Tibial nerve (tissue), 4 donors: ENCODE results near the gene FBN2. TPM values are rescaled to one million over a fixed set of nuclear protein-coding genes. Genes with fewer than 3 reads are reported as not detected.
"Not testable (repeated sequence)": the region's sequence is repeated elsewhere in the genome, so short reads cannot be mapped to it uniquely, and the experiment has no call there.

Source experiments
- DNase-seq, 2 donors: peaks; one replicate each; pipeline ENCODE4 v3.0.0-alpha.2; 2019; ENCODE audit warnings: low spot score in 2 of 2
- H3K27ac ChIP-seq, 4 donors: fragments of 200-600 bp; sonication (generic) in 3 of 4; one replicate each; pipeline ENCODE4 v1.5.1; 2017 to 2019; ENCODE audit warnings: mild to moderate bottlenecking in 1 of 4
- H3K27me3 ChIP-seq, 2 donors: fragments of 200-600 bp; sonication (generic) in 1 of 2; one replicate each; pipeline versions ENCODE4 v1.5.1 to v1.6.0; 2017 to 2019
- H3K36me3 ChIP-seq, 3 donors: fragments of 200-600 bp; sonication (generic); one replicate each; pipeline ENCODE4 v1.5.1; 2018 to 2019
- H3K4me1 ChIP-seq, 4 donors: fragments of 200-600 bp; sonication (generic) in 3 of 4; one replicate each; pipeline ENCODE4 v1.5.1; 2017 to 2019
- H3K4me3 ChIP-seq, 4 donors: fragments of 200-600 bp; sonication (generic) in 3 of 4; one replicate each; pipeline ENCODE4 v1.5.1; 2017 to 2019; ENCODE audit warnings: mild to moderate bottlenecking in 1 of 4, moderate library complexity in 1 of 4
- H3K9me3 ChIP-seq, 4 donors: fragments of 200-600 bp; sonication (generic) in 3 of 4; one replicate each; pipeline ENCODE4 v1.5.1; 2017 to 2019
- CTCF ChIP-seq, 5 experiments: fragments of 200-600 bp in 3 of 5; fragments of 450-650 bp in 2 of 5; sonication (generic) in 3 of 5; IDR thresholded peaks; one replicate each; pipeline ENCODE4 v1.5.1; 2016 to 2019; ENCODE audit warnings: antibody characterized with exemption in 5 of 5, mild to moderate bottlenecking in 3 of 5, moderate library complexity in 2 of 5
- EP300 ChIP-seq, 2 donors: sonication (generic); formaldehyde crosslinking; IDR thresholded peaks; one replicate each; pipeline ENCODE4 v1.6.1; 2017; ENCODE audit warnings: antibody characterized with exemption in 2 of 2, mild to moderate bottlenecking in 1 of 2
- POLR2A ChIP-seq, 2 donors: fragments of 450-650 bp; IDR thresholded peaks; one replicate each; pipeline ENCODE4 v1.6.1; 2017; ENCODE audit warnings: antibody characterized with exemption in 2 of 2, mild to moderate bottlenecking in 2 of 2, moderate library complexity in 2 of 2
- WGBS, 2 donors: methylation state at CpG; one replicate each; pipeline ENCODE4 v1.1.5; 2018; 5-methylcytosine and 5-hydroxymethylcytosine counted together
- total RNA-seq, 4 donors: library from RNA; depleted of rRNA; stranded (reverse); fragments of >200 nt; gene quantifications; one replicate each; pipeline ENCODE4 v1.1.0, GENCODE V29; 2016

The FBN2 gene
- total RNA-seq, 4 donors from 2014 or later, result 1.2 to 6.3 (median 3.6) TPM

GRCh38 chr5:128512894-128513293 lies 25.2 kb downstream of the FBN2 start:
- Histone ChIP-seq H3K4me1 (no peaks in the 10 kb centered on the region), H3K27me3 (no peaks in the 10 kb centered on the region), H3K4me3 (no peak overlapping the region), H3K9me3 (no peaks in the 10 kb centered on the region), H3K27ac (no peak overlapping the region), H3K36me3 (no peaks in the 10 kb centered on the region)
- TF ChIP-seq POLR2A (IDR thresholded peaks at IDR 0.05) (no peak), CTCF (IDR thresholded peaks at IDR 0.05) (no peak), EP300 (IDR thresholded peaks at IDR 0.05) (no peak)
- DNase-seq, result no peak
- WGBS, 2 donors, result 60 to 76% methylated on average over 2 of the region's 2 CpGs

- no peak for DNase-seq
- Histone ChIP-seq H3K9me3 (peaks cover 0 to 14% (median 0%) of the 10 kb centered on the region in 4 donors), H3K36me3 (no peaks in the 10 kb centered on the region), H3K27me3 (no peaks in the 10 kb centered on the region), H3K4me3 (no peak overlapping the region), H3K27ac (no peak overlapping the region), H3K4me1 (no peaks in the 10 kb centered on the region)
- no peak for TF ChIP-seq POLR2A (IDR thresholded peaks at IDR 0.05)
- no peak for TF ChIP-seq CTCF (IDR thresholded peaks at IDR 0.05)
- no peak for TF ChIP-seq EP300 (IDR thresholded peaks at IDR 0.05)
- 96% methylated on average over 2 of the region's 2 CpGs for WGBS, 2 donors
Measured at GRCh38 chr5:128506643-128507042, 31.4 kb downstream of the FBN2 start.

- 100% methylated on average over 1 of the region's 1 CpG for WGBS, 2 donors
- H3K36me3 ChIP-seq, H3K4me3 ChIP-seq: not testable (repeated sequence)
Measured at GRCh38 chr5:128503727-128504126, 34.3 kb downstream of the FBN2 start.

GRCh38 chr5:128498844-128499455 lies 39.1 kb downstream of the FBN2 start:
- H3K4me1 ChIP-seq, result no peaks in the 10 kb centered on the region
- DNase-seq, result no peak
- TF ChIP-seq EP300 (IDR thresholded peaks at IDR 0.05) (no peak), CTCF (IDR thresholded peaks at IDR 0.05) (peak; percentile 18 to 49 (median 25))

More at GRCh38 chr5:128503727-128504126, 34.3 kb downstream of the FBN2 start:
- H3K9me3 ChIP-seq, result peaks cover 0 to 14% (median 0%) of the 10 kb centered on the region in 4 donors
- not testable (repeated sequence) for DNase-seq, H3K27me3 ChIP-seq, H3K4me1 ChIP-seq, H3K27ac ChIP-seq

GRCh38 chr5:128494516-128494915 lies 43.5 kb downstream of the FBN2 start:
- no peak overlapping the region for H3K27ac ChIP-seq
- TF ChIP-seq CTCF (IDR thresholded peaks at IDR 0.05), result no peak
- H3K36me3 ChIP-seq, result no peaks in the 10 kb centered on the region
- no peaks in the 10 kb centered on the region for H3K27me3 ChIP-seq
- DNase-seq, result no peak
- 43 to 48% methylated on average over 1 of the region's 1 CpG for WGBS, 2 donors
- peaks cover 0 to 3% (median 0%) of the 10 kb centered on the region in 4 donors for H3K4me1 ChIP-seq
- H3K9me3 ChIP-seq, result no peaks in the 10 kb centered on the region
- H3K4me3 ChIP-seq, result no peak overlapping the region

More at GRCh38 chr5:128498844-128499455, 39.1 kb downstream of the FBN2 start:
- peaks cover 0 to 4% (median 0%) of the 10 kb centered on the region in 4 donors for H3K9me3 ChIP-seq
- no peak overlapping the region for H3K27ac ChIP-seq
- H3K36me3 ChIP-seq, result no peaks in the 10 kb centered on the region
- WGBS, 2 donors, result 41 to 44% methylated on average over 5 of the region's 5 CpGs
- no peaks in the 10 kb centered on the region for H3K27me3 ChIP-seq
- no peak overlapping the region for H3K4me3 ChIP-seq
